ENCODE data around the gene CEP43.

- TF ChIP-seq CTCF (IDR thresholded peaks at IDR 0.05; ENCODE audit: low read length) (no peak), EZH2 (IDR thresholded peaks at IDR 0.05; ENCODE audit: borderline replicate concordance, low read length) (no peak)
These were observed 45.0 kb upstream of the CEP43 start for GRCh38 chr6:166954118-166954713.

Measured in OCI-LY1 (cell line).